CD4-positive, alpha-beta T cell treated with Interleukin-21 for 1 hour (primary cell): ENCODE measurements around the gene S100A14.

Experiments
- DNase-seq: peaks from one replicate; pipeline ENCODE4 v3.0.0-alpha.2; 2020

Gene S100A14

DNA sequence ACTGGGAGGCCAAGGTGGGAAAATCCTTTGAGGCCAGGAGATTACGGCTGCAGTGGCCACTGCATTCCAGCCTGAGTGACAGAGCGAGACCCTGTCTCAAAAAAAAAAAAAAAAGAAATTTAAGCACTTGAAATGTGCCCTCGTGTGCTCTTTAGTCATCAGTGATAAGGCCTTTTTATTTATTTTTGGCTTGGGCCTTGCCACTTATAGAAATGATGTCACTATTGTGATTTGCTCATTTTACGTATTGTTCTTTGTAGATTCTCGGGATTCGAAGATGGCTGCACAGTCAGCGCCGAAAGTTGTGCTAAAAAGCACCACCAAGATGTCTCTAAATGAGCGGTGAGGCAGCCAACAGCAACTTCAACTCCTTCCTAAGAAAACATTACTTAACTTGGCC, 20.2 kb upstream of the S100A14 start:
- no peak for DNase-seq

- DNase-seq = no peak
Measured at GRCh38 chr1:153635872-153636271, 19.7 kb upstream of the S100A14 start.

DNA sequence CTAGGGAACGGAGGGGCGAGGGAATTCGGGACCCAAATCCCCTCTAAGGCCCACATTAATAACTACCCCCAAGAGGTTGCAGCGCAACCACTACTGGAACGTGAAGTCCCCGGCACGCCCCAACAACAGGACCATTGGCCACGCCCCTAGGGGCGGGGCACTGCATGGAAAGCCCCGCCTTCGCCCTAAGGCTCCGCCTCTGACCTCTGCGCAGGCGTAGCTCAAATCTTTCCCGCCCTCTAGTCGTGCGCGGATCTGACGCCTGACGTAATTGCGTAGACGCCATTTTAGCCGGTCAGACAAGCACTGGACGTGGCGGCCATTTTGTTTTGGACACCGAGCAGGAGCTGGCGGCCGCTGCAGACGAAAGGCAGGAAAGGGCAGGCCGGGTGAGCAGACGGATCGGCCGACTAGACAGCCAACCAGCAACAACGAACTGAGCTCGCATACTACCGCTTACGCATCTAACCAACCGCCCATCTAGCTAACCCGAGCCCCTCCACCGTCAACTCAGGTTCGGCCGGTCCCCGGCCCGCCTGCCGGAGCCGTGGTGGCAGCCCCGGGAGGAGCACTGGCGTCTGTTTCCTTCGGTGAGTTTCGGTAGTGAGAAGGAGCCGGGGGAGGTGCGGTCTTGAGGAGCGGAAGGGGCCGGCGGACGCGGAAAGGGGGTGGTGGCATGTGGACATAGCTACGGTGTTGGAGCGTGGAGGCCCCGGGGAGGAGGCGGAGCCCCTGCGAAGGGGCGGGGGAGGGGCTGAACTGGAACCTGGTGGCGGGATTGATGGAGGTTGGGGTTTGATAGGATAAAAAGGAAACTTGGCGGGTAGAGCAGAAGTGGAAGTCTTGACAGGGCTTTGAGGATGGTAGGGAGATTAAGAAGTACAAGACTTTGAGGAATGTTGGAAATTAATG, 17.9 kb upstream of the S100A14 start, which contains the start of gene CHTOP:
CHTOP (plus strand) TSS at position 313 of the 912 bp plus-strand sequence. CDS start 2,523 bp downstream, outside the sequence.
- peak; percentile 97 for DNase-seq

DNA sequence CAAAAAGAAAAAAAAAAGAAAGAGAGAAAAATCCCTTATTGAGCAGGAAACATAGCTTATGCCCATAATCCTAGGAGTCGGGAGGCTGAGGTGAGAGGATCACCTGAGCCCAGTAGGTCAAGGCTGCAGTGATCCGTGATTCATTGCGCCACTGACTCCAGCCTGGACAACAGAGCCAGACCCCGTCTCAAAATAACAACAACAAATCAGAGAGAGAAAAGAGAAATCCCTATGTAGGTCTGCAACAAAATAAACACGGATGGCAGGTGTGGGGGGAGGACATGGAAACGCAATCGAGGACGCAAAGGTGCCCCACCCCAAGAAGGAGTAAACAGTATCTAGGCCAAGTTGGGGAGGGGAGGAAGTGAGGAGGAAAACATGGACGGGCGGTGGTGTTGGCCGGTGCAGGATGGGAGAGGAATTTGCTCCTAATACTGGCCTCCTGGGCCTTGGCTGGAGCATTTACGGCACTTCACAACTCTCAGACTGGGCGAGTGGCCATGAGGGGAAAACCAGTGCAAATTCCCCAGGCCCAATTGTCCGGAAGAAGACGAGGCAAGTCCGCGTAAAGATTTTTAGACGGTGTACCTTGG, 17.1 kb upstream of the S100A14 start:
- DNase-seq = no peak

- no peak for DNase-seq
Measured at GRCh38 chr1:153631047-153632022, 15.2 kb upstream of the S100A14 start.

GRCh38 chr1:153630384-153630783, 14.3 kb upstream of the S100A14 start:
- DNase-seq = no peak

GRCh38 chr1:153629971-153630370, 13.8 kb upstream of the S100A14 start:
- no peak for DNase-seq

DNA sequence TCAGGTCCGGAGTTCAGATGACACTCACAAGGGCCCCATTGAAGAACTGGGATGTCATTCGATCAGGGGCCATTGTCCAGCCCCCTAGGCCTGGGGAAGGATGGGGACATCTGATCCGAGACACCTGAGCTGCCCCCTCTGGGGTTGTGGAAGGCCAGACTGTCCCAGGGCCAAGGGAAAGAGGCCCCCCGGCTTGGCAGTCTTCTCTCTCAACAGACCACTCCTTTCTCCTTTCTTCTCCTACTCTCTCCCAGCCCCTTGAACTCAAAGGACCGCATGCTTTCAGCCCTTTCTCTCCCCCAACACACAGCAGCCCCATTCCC, 13.2 kb upstream of the S100A14 start:
- no peak for DNase-seq

DNA sequence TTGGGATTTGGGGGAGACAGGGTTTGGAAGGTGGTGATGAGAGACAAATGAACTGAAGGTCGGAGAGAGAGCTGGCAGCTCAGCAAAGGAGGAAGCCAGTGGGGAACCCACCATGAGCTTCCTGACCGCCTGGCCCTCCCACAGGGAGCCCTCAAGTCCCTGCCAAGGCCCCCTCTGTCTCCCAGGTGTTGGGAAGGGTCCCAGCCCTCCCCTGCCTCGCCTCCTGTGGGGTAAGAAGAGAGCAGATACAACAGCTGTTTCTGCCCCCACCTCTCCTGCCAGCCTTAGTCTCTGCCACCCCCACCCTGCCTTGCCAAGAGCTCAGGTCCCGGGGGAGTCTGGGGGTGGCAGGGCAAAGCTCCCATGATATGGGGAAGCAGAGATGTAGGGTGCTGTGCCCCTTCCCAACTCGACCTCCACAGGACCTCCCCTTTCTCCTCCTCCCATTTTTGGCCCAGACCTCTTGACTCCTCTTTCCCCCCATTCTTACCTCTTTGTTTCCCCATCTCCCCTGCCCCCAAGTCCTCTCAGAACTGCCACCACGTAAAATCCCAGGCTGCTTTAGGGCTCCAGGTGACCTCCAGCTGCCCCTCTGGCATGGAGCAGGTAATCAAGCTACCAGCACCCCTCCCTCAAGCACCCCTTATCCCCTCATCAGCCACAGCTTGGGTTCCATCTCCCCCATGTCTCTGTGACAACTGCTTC, 12.7 kb upstream of the S100A14 start:
- DNase-seq = no peak

DNA sequence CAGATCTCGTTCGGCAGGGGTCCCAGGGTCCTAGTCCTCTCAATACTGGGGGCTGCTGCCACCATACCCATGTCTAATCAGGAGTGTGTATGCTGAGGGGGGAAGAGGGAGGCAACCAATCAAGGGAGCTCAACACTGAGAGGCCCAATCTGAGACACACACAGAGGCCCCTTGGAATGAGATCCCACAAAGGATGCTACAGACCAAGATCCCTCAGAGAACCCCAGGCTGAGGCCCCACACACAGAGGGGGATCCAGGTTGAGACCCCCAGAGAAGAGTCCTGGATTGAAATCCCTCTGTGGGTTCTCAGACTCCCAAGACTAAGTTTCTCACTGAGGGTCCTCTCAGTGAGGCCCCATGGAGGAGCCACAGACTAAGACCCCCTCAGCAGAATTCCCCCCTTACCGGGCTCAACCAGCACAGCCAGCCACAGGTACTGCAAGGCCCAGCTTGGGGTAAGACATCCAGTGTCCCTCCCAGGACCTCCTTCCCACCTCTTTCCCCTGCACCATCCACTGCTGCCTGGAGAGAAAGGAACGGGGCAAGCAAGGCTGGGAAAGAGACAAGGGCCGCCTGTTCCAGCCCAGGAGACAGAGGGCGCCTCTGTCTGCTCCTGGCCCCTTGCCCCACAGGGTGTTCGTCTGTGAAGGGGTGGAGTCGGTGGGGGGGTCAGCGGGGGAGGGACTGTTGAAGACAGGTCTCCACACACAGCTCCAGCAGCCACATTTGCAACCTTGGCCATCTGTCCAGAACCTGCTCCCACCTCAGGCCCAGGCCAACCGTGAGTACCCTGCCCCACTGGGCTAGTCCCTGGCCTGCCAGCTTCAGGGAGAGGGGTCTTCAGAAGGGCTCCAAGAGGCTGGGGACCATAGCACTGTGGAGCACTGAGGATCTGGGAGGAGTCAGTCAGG, 11.8 kb upstream of the S100A14 start, which contains the start of gene S100A1:
S100A1 (plus strand) TSS at position 720 of the 912 bp plus-strand sequence. CDS start 2,088 bp downstream, outside the sequence.
- no peak for DNase-seq

- no peak for DNase-seq
Measured at GRCh38 chr1:153626904-153627714, 11.0 kb upstream of the S100A14 start, which contains the start of gene S100A13. Gene S100A13 (minus strand): TSS chr1:153627505. CDS start chr1:153626472, 1,033 bp downstream.

- no peak for DNase-seq
Measured at GRCh38 chr1:153626477-153626903, 10.4 kb upstream of the S100A14 start.

DNA sequence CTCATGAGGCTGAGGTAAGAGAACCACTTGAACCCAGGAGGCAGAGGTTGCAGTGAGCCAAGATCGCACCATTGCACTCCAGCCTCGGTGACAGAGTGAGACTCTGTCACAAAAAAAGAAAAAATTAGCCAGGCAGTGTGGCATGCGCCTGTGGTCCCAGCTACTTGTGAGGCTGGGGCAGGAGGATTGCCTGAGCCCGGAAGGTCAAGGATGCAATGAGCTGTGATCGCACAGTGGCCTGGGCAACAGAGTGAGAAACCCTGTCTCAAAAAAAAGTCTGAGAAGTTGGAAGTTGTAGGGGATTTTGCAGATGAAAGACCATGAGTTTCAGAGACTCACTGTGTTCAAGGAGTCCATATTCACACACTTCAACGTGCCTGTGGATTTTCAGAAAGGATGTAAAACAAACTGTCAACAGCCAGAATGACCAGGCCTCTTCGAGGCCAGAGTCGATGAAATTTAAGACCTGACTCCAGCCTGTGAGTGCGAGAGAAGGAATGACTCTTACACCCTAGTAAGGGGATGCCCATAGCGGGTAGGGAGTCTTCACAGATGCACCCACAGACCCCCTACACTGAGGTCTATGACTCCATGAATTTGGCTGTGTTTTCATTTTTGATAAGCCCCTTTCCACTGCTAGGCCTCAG, 9.0 kb upstream of the S100A14 start:
- DNase-seq = no peak

DNA sequence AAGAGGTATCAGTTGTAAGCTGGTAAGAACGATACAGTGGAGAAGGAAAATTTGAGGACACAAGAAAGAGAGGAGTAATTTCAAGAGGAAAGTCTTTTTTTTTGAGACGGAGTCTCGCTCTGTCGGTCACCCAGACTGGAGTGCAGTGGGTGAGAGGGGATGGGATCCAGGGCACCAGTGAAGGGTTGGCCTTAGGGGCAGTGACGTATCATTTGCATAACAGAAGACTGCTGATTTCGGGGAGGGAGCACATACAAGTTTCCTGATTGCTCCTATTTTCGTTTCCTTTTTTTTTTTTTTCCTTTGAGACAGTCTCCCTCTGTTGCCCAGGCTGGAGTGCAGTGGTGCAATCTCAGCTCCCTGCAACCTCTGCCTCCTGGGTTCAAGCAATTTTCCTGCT, 7.0 kb upstream of the S100A14 start:
- DNase-seq = no peak

GRCh38 chr1:153619171-153619570, 3.0 kb upstream of the S100A14 start:
- DNase-seq = no peak

- peak; percentile 61 for DNase-seq
Measured at GRCh38 chr1:153617663-153618062, 1.5 kb upstream of the S100A14 start.

DNA sequence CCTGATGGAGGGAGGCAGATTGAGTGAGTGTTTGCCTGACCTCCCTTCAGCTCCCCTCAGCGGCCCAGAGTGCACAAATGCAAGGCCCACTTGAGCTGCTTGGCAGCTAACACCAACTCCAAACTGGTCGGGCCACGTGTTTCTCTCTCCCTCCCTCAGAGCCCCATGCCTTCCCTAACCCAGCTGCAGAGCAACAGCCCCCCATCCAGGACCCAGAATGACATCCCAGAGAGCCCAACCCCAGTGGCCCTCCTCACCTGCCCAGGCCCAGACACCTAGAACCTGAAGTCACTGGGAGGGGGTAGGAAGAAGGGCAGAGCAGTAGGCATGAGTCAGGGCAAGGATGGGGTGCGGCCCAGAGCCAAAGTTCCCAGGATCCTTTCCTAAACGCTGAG, 789 bp upstream of the S100A14 start:
- no peak for DNase-seq

- DNase-seq = no peak
Measured at GRCh38 chr1:153615406-153615805, 719 bp downstream of the S100A14 start.

DNA sequence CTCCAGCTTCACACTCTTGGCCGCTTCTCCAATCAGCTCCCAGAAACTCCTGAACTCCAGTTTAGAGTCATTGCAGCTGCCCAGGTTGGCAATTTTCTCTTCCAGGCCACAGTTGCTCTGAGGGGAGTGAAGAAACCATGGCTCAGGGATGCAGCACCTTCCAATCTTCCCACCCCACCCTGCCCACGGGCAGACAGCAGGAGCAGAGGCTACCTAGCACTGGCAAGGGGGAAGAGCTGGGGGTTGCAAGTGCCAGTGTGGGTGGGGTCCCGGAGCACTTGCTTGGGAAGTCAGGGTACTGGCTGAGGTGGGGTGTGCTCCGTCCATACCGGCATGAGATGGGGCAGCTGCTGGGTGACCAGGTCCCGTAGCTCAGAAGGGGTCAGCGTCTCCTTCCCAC, 1.2 kb downstream of the S100A14 start:
- no peak for DNase-seq
